Esophagus muscularis mucosa (tissue), 4 donors: ENCODE measurements around the gene ASB4. TPM values are rescaled to one million over a fixed set of nuclear protein-coding genes. Genes with fewer than 3 reads are reported as not detected.

Experiments
- DNase-seq: peaks from one replicate; pipeline ENCODE4 v3.0.0-alpha.2; 2017; ENCODE audit errors: extremely low spot score
- H3K27ac ChIP-seq, 4 donors: fragments of 200-600 bp; sonication (generic); replicated peaks in 1 of 4; 1 replicate in 3 of 4; 2 replicates in 1 of 4; pipeline ENCODE4 v1.5.1; 2016 to 2019; ENCODE audit warnings: mild to moderate bottlenecking in 1 of 4
- H3K27me3 ChIP-seq, 4 donors: fragments of 200-600 bp; sonication (generic); one replicate each; pipeline versions ENCODE4 v1.5.1 to v1.6.0; 2016 to 2019
- H3K36me3 ChIP-seq, 4 donors: fragments of 200-600 bp; sonication (generic); one replicate each; pipeline ENCODE4 v1.5.1; 2016 to 2019
- H3K4me1 ChIP-seq, 4 donors: fragments of 200-600 bp; sonication (generic); one replicate each; pipeline ENCODE4 v1.5.1; 2016 to 2019
- H3K4me3 ChIP-seq, 4 donors: fragments of 200-600 bp; sonication (generic); 1 replicate in 2 of 4; 2 replicates in 2 of 4; pipeline ENCODE4 v1.5.1; 2016 to 2019; ENCODE audit warnings: mild to moderate bottlenecking in 4 of 4, moderate library complexity in 1 of 4
- H3K9me3 ChIP-seq, 4 donors: fragments of 200-600 bp; sonication (generic); 1 replicate in 3 of 4; 2 replicates in 1 of 4; pipeline ENCODE4 v1.5.1; 2016 to 2019
- EP300 ChIP-seq: sonication (generic); formaldehyde crosslinking; IDR thresholded peaks from one replicate; pipeline ENCODE4 v1.6.1; 2017; ENCODE audit warnings: antibody characterized with exemption
- POLR2A ChIP-seq: fragments of 450-650 bp; IDR thresholded peaks from one replicate; pipeline ENCODE4 v1.6.1; 2017; ENCODE audit warnings: antibody characterized with exemption, moderate library complexity, mild to moderate bottlenecking, low read depth
- POLR2AphosphoS5 ChIP-seq, 2 donors: sonication (generic); formaldehyde crosslinking; IDR thresholded peaks; one replicate each; pipeline ENCODE4 v1.6.1; 2017; ENCODE audit warnings: antibody characterized with exemption in 2 of 2
- WGBS: methylation state at CpG from one replicate; pipeline ENCODE4 v1.1.5; 2018; 5-methylcytosine and 5-hydroxymethylcytosine counted together
- intact Hi-C: fragments of 100-400 bp; cut with DNase I; formaldehyde crosslinking; loops from one replicate; pipeline ENCODE4 v1.15.1; 2023
- total RNA-seq, 4 donors: library from RNA; depleted of rRNA; stranded (reverse); fragments of >200 nt; gene quantifications; one replicate each; pipeline versions ENCODE4 v1.1.0 to v1.2.1, GENCODE V29; 2016
- TF ChIP-seq, protein P1 (sequence below), 3 experiments: fragments of 200-600 bp in 2 of 3; fragments of 450-650 bp in 1 of 3; sonication (generic) in 2 of 3; IDR thresholded peaks; one replicate each; pipeline ENCODE4 v1.5.1; 2017 to 2019; ENCODE audit warnings: antibody characterized with exemption in 3 of 3, mild to moderate bottlenecking in 2 of 3, moderate library complexity in 1 of 3

The ASB4 gene
- total RNA-seq, 4 donors from 2014 or later = under 0.01 to 0.32 TPM; not detected in 2

DNA sequence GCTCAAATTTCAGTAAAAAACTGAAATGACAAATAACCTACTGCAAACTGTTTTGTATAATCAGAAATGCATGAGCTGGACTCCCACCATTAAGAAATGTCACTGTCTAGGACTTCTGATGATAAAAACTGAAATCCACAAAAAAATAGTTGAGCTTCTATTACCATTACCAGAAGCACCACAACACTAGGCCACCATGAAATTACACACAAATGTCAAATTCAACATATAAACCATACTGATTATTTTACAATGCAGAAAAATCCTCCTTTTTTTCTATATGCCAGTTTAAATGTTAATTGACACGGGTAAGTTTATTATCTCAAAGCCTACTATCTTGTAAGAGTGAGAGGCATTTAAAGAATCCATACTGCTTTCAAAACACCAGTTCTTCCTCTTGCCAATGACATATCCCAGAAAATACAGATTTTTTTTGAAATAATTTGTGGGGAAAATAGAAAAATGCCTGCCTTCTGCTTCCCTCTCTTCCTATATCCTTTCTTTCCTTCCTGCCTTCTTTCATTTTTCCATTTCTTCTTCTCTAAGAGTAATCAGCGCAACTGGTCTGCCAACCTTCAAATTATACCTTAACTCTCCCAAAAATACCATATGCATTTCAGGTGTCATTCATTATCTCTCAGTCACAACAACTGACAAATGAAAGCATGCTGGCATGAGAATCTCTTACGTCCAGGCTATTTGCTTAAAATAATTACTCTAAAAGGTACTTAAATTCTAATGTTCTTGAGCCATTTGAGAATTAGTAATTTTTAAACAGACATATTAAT, 98.3 kb downstream of the ASB4 start:
- Histone ChIP-seq H3K4me1 (peaks cover 9 to 51% (median 45%) of the 10 kb centered on the region in 4 donors), H3K27me3 (no peaks in the 10 kb centered on the region), H3K9me3 (no peaks in the 10 kb centered on the region), H3K27ac (peak overlapping the region; percentile 15 to 96 (median 62)), H3K4me3 (no peak overlapping the region), H3K36me3 (peaks cover 46 to 59% (median 52%) of the 10 kb centered on the region in 4 donors)
- TF ChIP-seq EP300 (no peak), POLR2AphosphoS5 (IDR thresholded peaks at IDR 0.05) (peak in 1 of 2 donors; percentile 84), POLR2A (no peak)
- TF ChIP-seq, protein P1, sequence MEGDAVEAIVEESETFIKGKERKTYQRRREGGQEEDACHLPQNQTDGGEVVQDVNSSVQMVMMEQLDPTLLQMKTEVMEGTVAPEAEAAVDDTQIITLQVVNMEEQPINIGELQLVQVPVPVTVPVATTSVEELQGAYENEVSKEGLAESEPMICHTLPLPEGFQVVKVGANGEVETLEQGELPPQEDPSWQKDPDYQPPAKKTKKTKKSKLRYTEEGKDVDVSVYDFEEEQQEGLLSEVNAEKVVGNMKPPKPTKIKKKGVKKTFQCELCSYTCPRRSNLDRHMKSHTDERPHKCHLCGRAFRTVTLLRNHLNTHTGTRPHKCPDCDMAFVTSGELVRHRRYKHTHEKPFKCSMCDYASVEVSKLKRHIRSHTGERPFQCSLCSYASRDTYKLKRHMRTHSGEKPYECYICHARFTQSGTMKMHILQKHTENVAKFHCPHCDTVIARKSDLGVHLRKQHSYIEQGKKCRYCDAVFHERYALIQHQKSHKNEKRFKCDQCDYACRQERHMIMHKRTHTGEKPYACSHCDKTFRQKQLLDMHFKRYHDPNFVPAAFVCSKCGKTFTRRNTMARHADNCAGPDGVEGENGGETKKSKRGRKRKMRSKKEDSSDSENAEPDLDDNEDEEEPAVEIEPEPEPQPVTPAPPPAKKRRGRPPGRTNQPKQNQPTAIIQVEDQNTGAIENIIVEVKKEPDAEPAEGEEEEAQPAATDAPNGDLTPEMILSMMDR (IDR thresholded peaks at IDR 0.05) = no peak
- no peak for DNase-seq
- intact Hi-C loops = no loop called here
- 50% methylated on average over 3 of the region's 3 CpGs for WGBS

DNA sequence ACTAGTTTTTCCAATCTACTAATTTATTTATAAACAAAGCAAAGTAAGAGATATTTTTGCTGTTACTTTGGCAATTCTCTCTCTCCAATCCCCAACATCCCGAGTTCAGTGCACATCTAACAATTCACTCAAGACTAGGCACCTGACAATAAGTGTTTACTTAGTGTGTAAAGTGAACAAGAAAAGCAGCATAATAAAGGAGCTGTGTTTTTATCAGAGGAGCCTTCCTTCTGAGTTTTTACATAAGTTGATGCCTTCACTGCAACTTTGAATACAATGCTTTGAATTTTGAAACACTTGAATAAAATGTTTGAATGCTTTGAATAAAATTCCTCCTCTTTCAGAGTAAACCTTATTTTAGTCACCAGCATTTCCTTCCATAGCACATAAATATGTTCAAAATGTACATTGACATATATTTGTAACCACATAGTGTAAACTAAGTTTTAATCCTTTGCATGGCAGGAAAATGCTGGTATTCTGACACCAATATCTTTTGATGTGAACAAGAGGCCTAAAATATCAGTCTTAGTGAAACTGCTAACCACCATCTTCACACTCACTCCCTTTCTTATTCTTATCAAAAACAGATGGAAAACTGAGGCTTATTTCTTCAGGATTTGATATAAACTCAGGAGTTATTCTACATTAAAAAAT, 99.2 kb downstream of the ASB4 start:
- Histone ChIP-seq H3K4me3 (peak overlapping the region in 1 of 4 donors; percentile 80), H3K9me3 (no peaks in the 10 kb centered on the region), H3K4me1 (peaks cover 13 to 59% (median 53%) of the 10 kb centered on the region in 4 donors), H3K27ac (peak overlapping the region; percentile 15 to 96 (median 62)), H3K27me3 (no peaks in the 10 kb centered on the region), H3K36me3 (peaks cover 54 to 67% (median 60%) of the 10 kb centered on the region in 4 donors)
- 73% methylated on average over 1 of the region's 1 CpG for WGBS
- intact Hi-C loops = no loop called here
- TF ChIP-seq, protein P1 (IDR thresholded peaks at IDR 0.05) = no peak
- TF ChIP-seq EP300 = no peak
- peak in 1 of 2 donors; percentile 87 for TF ChIP-seq POLR2AphosphoS5 (IDR thresholded peaks at IDR 0.05)
- DNase-seq = no peak

DNA sequence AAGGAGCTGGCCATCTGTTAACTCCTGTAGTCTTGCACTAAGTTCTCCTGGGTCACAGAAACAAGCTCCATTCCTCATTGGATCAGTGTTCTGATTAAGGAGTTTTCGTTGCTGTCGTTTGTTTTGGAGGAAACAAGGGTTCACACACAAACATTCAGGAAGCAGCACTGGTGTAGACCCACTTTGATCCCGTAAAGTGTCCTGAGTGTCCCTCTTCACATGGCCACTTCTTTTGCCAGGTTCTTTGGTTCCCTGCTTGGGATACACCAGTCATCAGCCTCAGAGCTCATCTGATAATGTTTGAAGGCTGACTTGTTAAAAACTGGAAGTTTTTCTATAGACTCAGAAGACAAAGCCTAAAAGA, 99.7 kb downstream of the ASB4 start:
- TF ChIP-seq, protein P1 (IDR thresholded peaks at IDR 0.05) = no peak
- TF ChIP-seq POLR2AphosphoS5 (IDR thresholded peaks at IDR 0.05) = peak; percentile 49 to 83
- Histone ChIP-seq H3K27ac (peak overlapping the region; percentile 15 to 96 (median 62)), H3K9me3 (no peaks in the 10 kb centered on the region), H3K36me3 (peaks cover 55 to 72% (median 65%) of the 10 kb centered on the region in 4 donors), H3K4me1 (peaks cover 13 to 65% (median 58%) of the 10 kb centered on the region in 4 donors), H3K27me3 (no peaks in the 10 kb centered on the region), H3K4me3 (peak overlapping the region in 1 of 4 donors; percentile 80)
- no peak for DNase-seq
- intact Hi-C loops = no loop called here
- WGBS = 74% methylated on average over 3 of the region's 3 CpGs

DNA sequence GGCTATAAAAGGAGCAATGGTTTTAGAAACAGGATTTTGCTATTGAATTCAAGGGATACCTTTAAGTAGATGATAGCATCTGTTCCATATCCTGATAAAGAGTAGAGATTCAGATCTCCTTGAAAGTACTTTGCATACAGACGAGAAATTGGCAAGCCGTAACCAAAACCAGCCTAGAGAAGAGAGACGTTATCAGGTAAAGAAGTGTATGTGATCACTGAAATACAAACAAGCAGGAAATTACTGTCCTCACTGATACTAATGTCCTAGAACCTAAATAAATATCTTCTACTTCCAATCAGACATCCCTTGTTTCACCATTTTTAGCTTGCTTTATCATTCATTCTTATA, 101.2 kb downstream of the ASB4 start:
- H3K4me3 ChIP-seq = peak overlapping the region in 3 of 4 donors; percentile 6 to 80 (median 16)
- TF ChIP-seq, protein P1 (IDR thresholded peaks at IDR 0.05) = no peak
- peak in 1 of 2 donors; percentile 77 for TF ChIP-seq POLR2AphosphoS5 (IDR thresholded peaks at IDR 0.05)
- no peak for DNase-seq
- intact Hi-C loops = no loop called here
- H3K27me3 ChIP-seq = no peaks in the 10 kb centered on the region
- peak overlapping the region; percentile 62 to 99 (median 94) for H3K27ac ChIP-seq
- WGBS = 86% methylated on average over 3 of the region's 3 CpGs
- H3K4me1 ChIP-seq = peaks cover 13 to 80% (median 71%) of the 10 kb centered on the region in 4 donors
- H3K36me3 ChIP-seq = peaks cover 67 to 88% (median 77%) of the 10 kb centered on the region in 4 donors
- no peaks in the 10 kb centered on the region for H3K9me3 ChIP-seq
